HepG2 (cell line): Measurements from ENCODE around the gene LSM6. TPM values are rescaled to one million over a fixed set of nuclear protein-coding genes. Genes with fewer than 3 reads are reported as not detected.

Source experiments
- ATAC-seq: fragments of 200-7000 bp; cut with Tn5 transposase; 3 replicates; pipeline ENCODE4 v1.9.1; 2020; ENCODE audit warnings: mild to moderate bottlenecking, moderate library complexity
- BruUV-seq: library from RNA; stranded (reverse); fragments of 400-500 nt; replicated peaks from 2 replicates; lab custom pipeline; 2021; lab: Mats Ljungman, UMichigan
- CTCF ChIA-PET: fragments of 300-600 bp; formaldehyde crosslinking; extraction: SDS; loops from one replicate; lab custom pipeline; 2021; ENCODE audit warnings: low total read pairs, inconsistent platforms, low intra/inter-chr PET ratio; lab: Yijun Ruan, JAX
- POLR2A ChIA-PET: fragments of 350-600 bp; sonication (Branson Sonifier 250); formaldehyde crosslinking; loops from one replicate; lab custom pipeline; 2020; ENCODE audit warnings: antibody characterized with exemption, inconsistent platforms; lab: Yijun Ruan, JAX
- DNase-seq: peaks from one replicate; pipeline ENCODE4 v3.0.0-alpha.2; 2015; ENCODE audit warnings: low spot score
- FAIRE-seq: peaks from 3 replicates; lab custom pipeline; 2011; peaks lifted over from hg19 to GRCh38; lab: Jason Lieb, UNC
- H2AFZ ChIP-seq: one replicate; pipeline ENCODE4 v1.6.1; 2011; ENCODE audit warnings: low read length, inconsistent platforms
- H3K27ac ChIP-seq: fragments of 300-600 bp; 3 replicates; pipeline ENCODE4 v1.8.0; 2011; ENCODE audit warnings: mixed run types, mild to moderate bottlenecking, mixed read lengths, low read length, inconsistent platforms; ENCODE audit not compliant: insufficient read depth; ENCODE audit errors: extremely low read length
- H3K27me3 ChIP-seq, 2 experiments: fragments of 200-600 bp in 1 of 2; 2 replicates in 1 of 2; 3 replicates in 1 of 2; pipeline versions ENCODE4 v1.6.0 to v1.8.0; 2011; ENCODE audit warnings: low read length in 2 of 2, mild to moderate bottlenecking in 2 of 2, moderate library complexity in 2 of 2, inconsistent platforms in 1 of 2; ENCODE audit not compliant: insufficient read depth in 2 of 2, control insufficient read depth in 1 of 2
- H3K36me3 ChIP-seq, 2 experiments: fragments of 200-600 bp in 1 of 2; replicated peaks in 1 of 2; 2 replicates in 1 of 2; 3 replicates in 1 of 2; pipeline versions ENCODE4 v1.5.1 to v1.8.0; 2011; ENCODE audit warnings: low read length in 2 of 2, inconsistent platforms in 1 of 2; ENCODE audit not compliant: insufficient read depth in 2 of 2, control insufficient read depth in 1 of 2
- H3K4me1 ChIP-seq: 2 replicates; pipeline ENCODE4 v1.5.1; 2012; ENCODE audit warnings: low read length, inconsistent platforms; ENCODE audit not compliant: insufficient read depth
- H3K4me2 ChIP-seq: 2 replicates; pipeline ENCODE4 v1.6.0; 2011; ENCODE audit warnings: low read depth, low read length, inconsistent platforms
- H3K4me3 ChIP-seq, 3 experiments: fragments of 200-600 bp in 1 of 3; sonication (generic), shearing (Covaris generic) in 1 of 3; replicated peaks in 1 of 3; 2 replicates each; pipeline ENCODE4 v1.5.1; 2011 to 2016; ENCODE audit warnings: low read length in 3 of 3, inconsistent platforms in 2 of 3, low read depth in 2 of 3, mild to moderate bottlenecking in 2 of 3, control low read depth in 1 of 3, mixed read lengths in 1 of 3; ENCODE audit not compliant: insufficient read depth in 1 of 3
- H3K79me2 ChIP-seq: one replicate; pipeline ENCODE4 v1.6.1; 2011; ENCODE audit warnings: low read length, inconsistent platforms; ENCODE audit not compliant: insufficient read depth
- H3K9ac ChIP-seq: 2 replicates; pipeline ENCODE4 v1.6.0; 2011; ENCODE audit warnings: mild to moderate bottlenecking, low read depth, low read length, inconsistent platforms; ENCODE audit not compliant: insufficient read depth
- H3K9me3 ChIP-seq: 2 replicates; pipeline ENCODE4 v1.5.1; 2012; ENCODE audit warnings: mild to moderate bottlenecking, low read length
- H4K20me1 ChIP-seq: 2 replicates; pipeline ENCODE4 v1.6.0; 2011; ENCODE audit warnings: inconsistent platforms, mild to moderate bottlenecking, low read length, moderate library complexity; ENCODE audit not compliant: insufficient read depth
- CEBPB ChIP-seq: IDR thresholded peaks from 2 replicates; pipeline ENCODE4 v1.6.1; 2011; ENCODE audit warnings: low read depth, low read length, improper control_type of control experiment, borderline replicate concordance
- ERF ChIP-seq: IDR thresholded peaks from 2 replicates; pipeline ENCODE4 v1.6.1; 2018; ENCODE audit warnings: missing biosample characterization, missing genetic modification reagents
- GFI1 ChIP-seq: sonication (generic); formaldehyde crosslinking; IDR thresholded peaks from 2 replicates; pipeline ENCODE4 v1.5.0; 2020; ENCODE audit warnings: missing genetic modification reagents, mild to moderate bottlenecking, borderline replicate concordance
- HDAC1 ChIP-seq: sonication (generic); formaldehyde crosslinking; IDR thresholded peaks from 2 replicates; pipeline ENCODE4 v1.5.1; 2020; ENCODE audit warnings: mild to moderate bottlenecking, missing genetic modification reagents
- HOXA3 ChIP-seq: sonication (generic); formaldehyde crosslinking; IDR thresholded peaks from 2 replicates; pipeline ENCODE4 v1.5.0; 2020; ENCODE audit warnings: missing genetic modification reagents
- MBD4 ChIP-seq: IDR thresholded peaks from 2 replicates; pipeline ENCODE4 v1.6.1; 2012; ENCODE audit warnings: low read length, inconsistent platforms, borderline replicate concordance
- SCMH1 ChIP-seq: sonication (generic); formaldehyde crosslinking; IDR thresholded peaks from 2 replicates; pipeline ENCODE4 v1.9.0; 2021; ENCODE audit warnings: missing genetic modification reagents, mild to moderate bottlenecking, borderline replicate concordance
- ZBTB38 ChIP-seq: sonication (generic); formaldehyde crosslinking; IDR thresholded peaks from 2 replicates; pipeline ENCODE4 v1.5.1; 2020; ENCODE audit warnings: mild to moderate bottlenecking, missing genetic modification reagents
- ZFP36L2 ChIP-seq: sonication (generic); formaldehyde crosslinking; IDR thresholded peaks from 2 replicates; pipeline ENCODE4 v1.4.0; 2020; ENCODE audit warnings: missing genetic modification reagents
- ZFX ChIP-seq: sonication (generic); formaldehyde crosslinking; IDR thresholded peaks from 2 replicates; pipeline ENCODE4 v1.4.0; 2020; ENCODE audit warnings: mild to moderate bottlenecking, low read depth, missing genetic modification reagents, moderate library complexity
- ZNF121 ChIP-seq: sonication (generic); formaldehyde crosslinking; IDR thresholded peaks from 2 replicates; pipeline ENCODE4 v1.5.0; 2020; ENCODE audit warnings: mild to moderate bottlenecking, missing genetic modification reagents
- ZNF143 ChIP-seq: sonication (generic); formaldehyde crosslinking; IDR thresholded peaks from 2 replicates; pipeline ENCODE4 v1.4.0; 2020; ENCODE audit warnings: missing genetic modification reagents
- ZNF354B ChIP-seq: sonication (generic); formaldehyde crosslinking; IDR thresholded peaks from 2 replicates; pipeline ENCODE4 v1.8.0; 2022; ENCODE audit warnings: mild to moderate bottlenecking, missing genetic modification reagents
- WGBS: methylation state at CpG from one replicate; pipeline ENCODE4 v1.1.6; 2017; ENCODE audit warnings: low lambda C conversion rate; 5-methylcytosine and 5-hydroxymethylcytosine counted together
- in situ Hi-C: cut with HindIII; loops from 2 replicates; pipeline ENCODE4 v1.10.0; 2017; ENCODE audit warnings: low pct_unique_long_range_greater_than_20kb; ENCODE audit not compliant: extremely low pct_ligation_motif_present
- intact Hi-C: fragments of 100-400 bp; cut with micrococcal nuclease; formaldehyde crosslinking; loops from one replicate; pipeline ENCODE4 v1.10.0; 2022; ENCODE audit not compliant: unreplicated experiment
- polyA plus RNA-seq, 8 experiments: library from polyadenylated mRNA; depleted of rRNA in 3 of 8; stranded (reverse) in 7 of 8; unstranded in 1 of 8; fragments of >200 nt; fragmentation: Illumina TruSeq in 4 of 8; extraction: Trizol in 4 of 8; gene quantifications; 2 replicates each; pipeline versions ENCODE4 v1.2.1 to v1.2.3, GENCODE V29; 2011 to 2016; ENCODE audit warnings: low read depth in 4 of 8, missing spikeins in 1 of 8, mixed read lengths in 1 of 8; ENCODE audit not compliant: insufficient read depth in 1 of 8
- total RNA-seq, 5 experiments: library from RNA; depleted of rRNA; stranded (reverse); fragments of >200 nt; fragmentation: Illumina TruSeq; extraction: Trizol; gene quantifications; 2 replicates each; pipeline ENCODE4 v1.2.3, GENCODE V29; 2016; ENCODE audit warnings: low read depth in 1 of 5
- TF ChIP-seq, protein P1 (sequence below): sonication (generic); formaldehyde crosslinking; IDR thresholded peaks from 2 replicates; pipeline ENCODE4 v1.8.0; 2022; ENCODE audit warnings: mild to moderate bottlenecking, missing genetic modification reagents, moderate library complexity
- TF ChIP-seq, protein P2 (sequence below): sonication (generic); formaldehyde crosslinking; IDR thresholded peaks from 2 replicates; pipeline ENCODE4 v1.4.0; 2020; ENCODE audit warnings: missing genetic modification reagents
- TF ChIP-seq, protein P3 (sequence below): sonication (generic); formaldehyde crosslinking; IDR thresholded peaks from 2 replicates; pipeline ENCODE4 v1.8.1; 2022; ENCODE audit warnings: mild to moderate bottlenecking, missing genetic modification reagents

Gene LSM6
- total and polyA plus RNA-seq, 2 of the 13 experiments (the other 11 are each of a cell fraction or from before 2014, with no cell fraction given), result 14.6 to 83.3 TPM

DNA sequence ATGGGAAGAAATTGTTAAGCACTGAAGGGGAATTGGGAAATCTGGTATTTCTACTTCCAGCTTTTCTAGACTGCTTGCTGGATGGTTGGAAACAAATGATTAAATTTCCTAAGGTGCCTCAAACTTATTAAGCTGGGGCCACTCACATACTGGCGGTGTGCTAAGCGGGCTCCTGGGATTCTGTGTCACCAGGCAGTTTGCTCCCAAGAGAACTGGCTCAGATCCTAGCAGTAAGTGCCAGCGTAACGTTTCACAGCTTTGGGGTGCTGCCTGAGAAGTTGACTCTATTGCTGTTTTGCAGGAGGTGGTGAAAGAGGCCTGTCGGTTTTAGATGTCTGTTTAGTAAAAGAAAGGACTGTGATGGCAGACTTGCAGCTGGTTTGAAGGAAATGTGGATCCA, 31.9 kb downstream of the LSM6 start:
- H2AFZ ChIP-seq, result no peak overlapping the region
- H3K9me3 ChIP-seq, result no peaks in the 10 kb centered on the region
- H3K4me3 ChIP-seq, result no peak overlapping the region
- TF ChIP-seq, protein P1, sequence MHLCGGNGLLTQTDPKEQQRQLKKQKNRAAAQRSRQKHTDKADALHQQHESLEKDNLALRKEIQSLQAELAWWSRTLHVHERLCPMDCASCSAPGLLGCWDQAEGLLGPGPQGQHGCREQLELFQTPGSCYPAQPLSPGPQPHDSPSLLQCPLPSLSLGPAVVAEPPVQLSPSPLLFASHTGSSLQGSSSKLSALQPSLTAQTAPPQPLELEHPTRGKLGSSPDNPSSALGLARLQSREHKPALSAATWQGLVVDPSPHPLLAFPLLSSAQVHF, result no peak
- no peak for TF ChIP-seq ZBTB38 (CRISPR knock-in tag)
- TF ChIP-seq, protein P2, sequence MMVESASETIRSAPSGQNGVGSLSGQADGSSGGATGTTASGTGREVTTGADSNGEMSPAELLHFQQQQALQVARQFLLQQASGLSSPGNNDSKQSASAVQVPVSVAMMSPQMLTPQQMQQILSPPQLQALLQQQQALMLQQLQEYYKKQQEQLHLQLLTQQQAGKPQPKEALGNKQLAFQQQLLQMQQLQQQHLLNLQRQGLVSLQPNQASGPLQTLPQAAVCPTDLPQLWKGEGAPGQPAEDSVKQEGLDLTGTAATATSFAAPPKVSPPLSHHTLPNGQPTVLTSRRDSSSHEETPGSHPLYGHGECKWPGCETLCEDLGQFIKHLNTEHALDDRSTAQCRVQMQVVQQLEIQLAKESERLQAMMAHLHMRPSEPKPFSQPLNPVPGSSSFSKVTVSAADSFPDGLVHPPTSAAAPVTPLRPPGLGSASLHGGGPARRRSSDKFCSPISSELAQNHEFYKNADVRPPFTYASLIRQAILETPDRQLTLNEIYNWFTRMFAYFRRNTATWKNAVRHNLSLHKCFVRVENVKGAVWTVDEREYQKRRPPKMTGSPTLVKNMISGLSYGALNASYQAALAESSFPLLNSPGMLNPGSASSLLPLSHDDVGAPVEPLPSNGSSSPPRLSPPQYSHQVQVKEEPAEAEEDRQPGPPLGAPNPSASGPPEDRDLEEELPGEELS, result no peak
- no peak for TF ChIP-seq ZNF354B
- no peak for TF ChIP-seq ERF
- TF ChIP-seq, protein P3, sequence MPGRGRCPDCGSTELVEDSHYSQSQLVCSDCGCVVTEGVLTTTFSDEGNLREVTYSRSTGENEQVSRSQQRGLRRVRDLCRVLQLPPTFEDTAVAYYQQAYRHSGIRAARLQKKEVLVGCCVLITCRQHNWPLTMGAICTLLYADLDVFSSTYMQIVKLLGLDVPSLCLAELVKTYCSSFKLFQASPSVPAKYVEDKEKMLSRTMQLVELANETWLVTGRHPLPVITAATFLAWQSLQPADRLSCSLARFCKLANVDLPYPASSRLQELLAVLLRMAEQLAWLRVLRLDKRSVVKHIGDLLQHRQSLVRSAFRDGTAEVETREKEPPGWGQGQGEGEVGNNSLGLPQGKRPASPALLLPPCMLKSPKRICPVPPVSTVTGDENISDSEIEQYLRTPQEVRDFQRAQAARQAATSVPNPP (CRISPR knock-in tag), result no peak
- TF ChIP-seq GFI1 (CRISPR knock-in tag), result no peak
- no peak for TF ChIP-seq ZFX
- no peak for TF ChIP-seq ZFP36L2 (CRISPR knock-in tag)
- TF ChIP-seq ZNF121 (CRISPR knock-in tag), result no peak
- TF ChIP-seq ZNF143 (CRISPR knock-in tag), result no peak
- no peak for TF ChIP-seq HDAC1 (CRISPR knock-in tag)
- no peak for TF ChIP-seq SCMH1 (CRISPR knock-in tag)
- no peak for TF ChIP-seq HOXA3 (CRISPR knock-in tag)
- TF ChIP-seq CEBPB, result no peak
- no peak for TF ChIP-seq MBD4
- TF ChIP-seq, all 625 proteins: peak for 0
- no TSS peak for BruUV-seq
- Histone ChIP-seq H3K36me3 (no peaks in the 10 kb centered on the region), H4K20me1 (no peaks in the 10 kb centered on the region), H3K4me1 (no peaks in the 10 kb centered on the region), H3K79me2 (no peaks in the 10 kb centered on the region), H3K27ac (no peak overlapping the region), H3K27me3 (no peaks in the 10 kb centered on the region), H3K9ac (no peak overlapping the region), H3K4me2 (no peak overlapping the region)
- ChIA-PET CTCF (no interaction called here), POLR2A (no interaction called here)
- WGBS, result 28% methylated on average over 4 of the region's 5 CpGs
- in situ Hi-C loops (no loop called here), intact Hi-C loops (no loop called here)
- FAIRE-seq, result no peak
- no peak for ATAC-seq
- DNase-seq, result no peak
